Lung (tissue), 12 donors: ENCODE results near the gene NFX1. TPM values are rescaled to one million over a fixed set of nuclear protein-coding genes. Genes with fewer than 3 reads are reported as not detected.

Experiments used
- ATAC-seq: fragments of 200-7000 bp; cut with Tn5 transposase; one replicate; pipeline ENCODE4 v1.9.1; 2020; ENCODE audit warnings: moderate number of reproducible peaks; ENCODE audit not compliant: insufficient read depth, low FRiP score
- DNase-seq, 3 donors: peaks; one replicate each; pipeline ENCODE4 v3.0.0-alpha.2; 2013 to 2017
- H3K27ac ChIP-seq, 2 donors: one replicate each; pipeline ENCODE4 v1.5.1; 2013; ENCODE audit warnings: mild to moderate bottlenecking in 2 of 2, moderate library complexity in 2 of 2, control low read depth in 1 of 2, inconsistent platforms in 1 of 2, low read depth in 1 of 2, low read length in 1 of 2
- H3K27me3 ChIP-seq, 3 donors: one replicate each; pipeline ENCODE4 v1.5.1; 2013; ENCODE audit warnings: low read length in 2 of 3; ENCODE audit not compliant: control insufficient read depth in 3 of 3, insufficient read depth in 3 of 3
- H3K36me3 ChIP-seq, 4 donors: one replicate each; pipeline ENCODE4 v1.5.1; 2013; ENCODE audit warnings: low read length in 4 of 4, mild to moderate bottlenecking in 1 of 4, moderate library complexity in 1 of 4; ENCODE audit not compliant: control insufficient read depth in 4 of 4, insufficient read depth in 4 of 4
- H3K4me1 ChIP-seq, 5 donors: one replicate each; pipeline ENCODE4 v1.5.1; 2013; ENCODE audit warnings: low read length in 5 of 5, mild to moderate bottlenecking in 2 of 5, moderate library complexity in 1 of 5; ENCODE audit not compliant: control insufficient read depth in 5 of 5, insufficient read depth in 5 of 5
- H3K4me3 ChIP-seq: one replicate; pipeline ENCODE4 v1.5.1; 2013; ENCODE audit warnings: mild to moderate bottlenecking, control low read depth, moderate library complexity
- H3K9ac ChIP-seq, 2 donors: one replicate each; pipeline ENCODE4 v1.5.1; 2013; ENCODE audit warnings: low read length in 2 of 2, control low read depth in 1 of 2; ENCODE audit not compliant: insufficient read depth in 1 of 2
- H3K9me3 ChIP-seq, 4 donors: one replicate each; pipeline ENCODE4 v1.5.1; 2013; ENCODE audit warnings: low read length in 3 of 4, mild to moderate bottlenecking in 1 of 4, moderate library complexity in 1 of 4; ENCODE audit not compliant: control insufficient read depth in 4 of 4, insufficient read depth in 3 of 4
- WGBS, 2 donors: extraction: QIAGEN DNeasy Blood & Tissue Kit; methylation state at CpG; one replicate each; pipeline ENCODE4 v1.1.7; 2013; 5-methylcytosine and 5-hydroxymethylcytosine counted together
- polyA plus RNA-seq, 2 donors: library from polyadenylated mRNA; stranded (reverse); fragments of 200-250 nt; gene quantifications; one replicate each; pipeline ENCODE4 v1.2.1, GENCODE V29; 2013
- total RNA-seq, 2 donors: library from RNA; depleted of rRNA in 1 of 2; stranded (reverse); fragments of >200 nt in 1 of 2; gene quantifications; one replicate each; pipeline ENCODE4 v1.2.1, GENCODE V29; 2014 to 2021
- TF ChIP-seq, protein P1 (sequence below): IDR thresholded peaks from 2 replicates; pipeline ENCODE4 v1.5.1; 2012; ENCODE audit warnings: mild to moderate bottlenecking; ENCODE audit errors: control extremely low read depth, extremely low read depth
- donor health status: control.
- donor health status: control.
- donor health status: Bipolar disorder and iron deficiency.
- donor health status: healthy.
- donor health status: DM: yes; HTN: yes; CAD: no.

NFX1 gene
- total and polyA plus RNA-seq, 4 donors = 13.1 to 43.4 (median 26.3) TPM

DNA sequence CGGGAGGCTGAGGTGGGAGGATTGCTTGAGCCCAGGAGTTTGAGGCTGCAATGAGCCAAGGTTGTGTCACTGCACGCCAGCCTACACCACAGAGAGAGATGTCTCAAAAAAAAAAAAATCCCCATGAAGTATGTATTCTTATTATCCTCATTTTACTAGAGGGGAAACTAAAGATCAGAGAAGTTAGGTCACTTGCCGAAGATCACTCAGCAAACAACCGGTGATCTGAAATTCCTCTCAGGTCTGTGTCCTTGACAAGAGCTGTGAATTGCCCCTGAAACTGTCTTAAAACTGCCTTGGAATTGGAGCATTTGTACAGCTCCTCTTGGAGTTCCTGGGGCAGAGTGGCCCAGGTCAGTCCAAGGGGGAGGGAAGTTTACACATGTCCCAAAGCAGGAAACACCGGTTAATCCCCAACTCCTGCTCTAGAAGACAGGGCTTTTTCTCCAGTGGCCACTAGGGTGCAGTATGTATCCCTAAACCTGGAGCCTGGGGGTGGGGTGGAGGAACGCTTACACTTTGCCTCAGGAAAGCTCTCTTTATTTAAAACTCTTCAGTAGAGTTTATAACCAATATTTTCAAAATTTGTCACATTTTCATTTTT lies 84.4 kb downstream of the NFX1 start:
- Histone ChIP-seq H3K27ac (peak overlapping the region in 1 of 2 donors; percentile 32), H3K4me1 (peaks cover 0 to 2% (median 0%) of the 10 kb centered on the region in 5 donors), H3K9me3 (no peaks in the 10 kb centered on the region), H3K36me3 (peaks cover 10 to 20% (median 17%) of the 10 kb centered on the region in 4 donors), H3K4me3 (no peak overlapping the region), H3K9ac (peak overlapping the region in 1 of 2 donors; percentile 32), H3K27me3 (no peaks in the 10 kb centered on the region)
- 57 to 60% methylated on average over 6 of the region's 6 CpGs for WGBS, 2 donors
- DNase-seq (peak; percentile 74 to 87 (median 81)), ATAC-seq (peak; percentile 89)
- TF ChIP-seq, protein P1, sequence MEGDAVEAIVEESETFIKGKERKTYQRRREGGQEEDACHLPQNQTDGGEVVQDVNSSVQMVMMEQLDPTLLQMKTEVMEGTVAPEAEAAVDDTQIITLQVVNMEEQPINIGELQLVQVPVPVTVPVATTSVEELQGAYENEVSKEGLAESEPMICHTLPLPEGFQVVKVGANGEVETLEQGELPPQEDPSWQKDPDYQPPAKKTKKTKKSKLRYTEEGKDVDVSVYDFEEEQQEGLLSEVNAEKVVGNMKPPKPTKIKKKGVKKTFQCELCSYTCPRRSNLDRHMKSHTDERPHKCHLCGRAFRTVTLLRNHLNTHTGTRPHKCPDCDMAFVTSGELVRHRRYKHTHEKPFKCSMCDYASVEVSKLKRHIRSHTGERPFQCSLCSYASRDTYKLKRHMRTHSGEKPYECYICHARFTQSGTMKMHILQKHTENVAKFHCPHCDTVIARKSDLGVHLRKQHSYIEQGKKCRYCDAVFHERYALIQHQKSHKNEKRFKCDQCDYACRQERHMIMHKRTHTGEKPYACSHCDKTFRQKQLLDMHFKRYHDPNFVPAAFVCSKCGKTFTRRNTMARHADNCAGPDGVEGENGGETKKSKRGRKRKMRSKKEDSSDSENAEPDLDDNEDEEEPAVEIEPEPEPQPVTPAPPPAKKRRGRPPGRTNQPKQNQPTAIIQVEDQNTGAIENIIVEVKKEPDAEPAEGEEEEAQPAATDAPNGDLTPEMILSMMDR = peak; percentile 74

- Histone ChIP-seq H3K27ac (peak overlapping the region in 1 of 2 donors; percentile 62), H3K4me3 (no peak overlapping the region), H3K27me3 (no peaks in the 10 kb centered on the region), H3K9ac (peak overlapping the region in 1 of 2 donors; percentile 32), H3K9me3 (no peaks in the 10 kb centered on the region), H3K36me3 (peaks cover 10 to 14% (median 12%) of the 10 kb centered on the region in 4 donors), H3K4me1 (peaks cover 0 to 2% (median 0%) of the 10 kb centered on the region in 5 donors)
- TF ChIP-seq, protein P1 = no peak
- WGBS, 2 donors = 53 to 61% methylated on average over 15 of the region's 15 CpGs
- ATAC-seq (no peak), DNase-seq (no peak)
Measured at GRCh38 chr9:33375238-33375840, 85.0 kb downstream of the NFX1 start.

- 96% methylated on average over 7 of the region's 7 CpGs for WGBS, 2 donors
- Histone ChIP-seq H3K4me1 (peaks cover 0 to 2% (median 0%) of the 10 kb centered on the region in 5 donors), H3K9ac (no peak overlapping the region), H3K27ac (no peak overlapping the region), H3K9me3 (no peaks in the 10 kb centered on the region), H3K27me3 (no peaks in the 10 kb centered on the region), H3K36me3 (peaks cover 6 to 9% (median 7%) of the 10 kb centered on the region in 4 donors), H3K4me3 (no peak overlapping the region)
- DNase-seq = no peak
- ATAC-seq = no peak
- TF ChIP-seq, protein P1 = no peak
Measured at GRCh38 chr9:33375841-33376321, 85.6 kb downstream of the NFX1 start.
